ENCODE measurements around the gene AHRR.
A peak's percentile ranks its signal among the peaks of the same experiment; 100 is the strongest.

The AHRR gene

DNA sequence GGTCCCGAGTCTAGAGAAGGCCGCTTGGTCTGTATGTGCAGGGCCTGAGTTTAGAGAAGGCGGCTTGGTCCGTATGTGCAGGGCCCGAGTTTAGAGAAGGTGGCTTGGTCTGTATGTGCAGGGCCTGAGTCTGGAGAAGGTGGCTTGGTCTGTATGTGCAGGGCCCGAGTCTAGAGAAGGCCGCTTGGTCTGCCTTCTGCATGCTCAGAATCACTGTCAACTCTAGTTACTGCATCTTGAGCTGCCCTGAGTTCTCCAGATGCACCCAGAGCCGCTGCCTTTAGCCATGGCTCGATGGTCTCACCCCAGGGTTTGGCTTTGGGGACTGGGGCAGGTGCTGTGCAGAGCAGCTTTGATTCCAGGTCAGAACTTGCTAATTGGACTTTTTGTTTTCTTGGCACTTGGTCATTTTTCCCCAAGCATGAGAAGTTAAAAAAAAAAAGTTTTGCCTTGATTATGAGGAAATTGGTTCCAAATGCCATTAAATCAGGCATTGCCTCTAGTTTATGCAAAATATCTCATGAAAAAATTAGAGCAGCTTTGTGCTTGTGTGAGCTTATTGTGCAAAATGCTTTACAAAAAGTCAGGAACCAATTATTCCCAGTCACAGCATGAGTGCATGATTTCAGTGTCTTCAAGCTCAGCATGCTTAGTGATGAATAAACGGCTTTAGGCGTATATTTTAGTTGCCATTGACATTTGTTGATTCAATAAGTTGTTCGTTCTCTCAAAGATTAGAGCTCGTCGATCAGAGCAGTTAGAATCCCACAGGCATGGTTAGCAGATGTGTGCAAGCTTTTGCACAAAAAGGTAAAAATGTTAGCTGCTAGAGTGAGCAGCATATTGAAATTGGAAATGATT is 96.0 kb downstream of the AHRR start:
- DNase-seq: no peak

DNA sequence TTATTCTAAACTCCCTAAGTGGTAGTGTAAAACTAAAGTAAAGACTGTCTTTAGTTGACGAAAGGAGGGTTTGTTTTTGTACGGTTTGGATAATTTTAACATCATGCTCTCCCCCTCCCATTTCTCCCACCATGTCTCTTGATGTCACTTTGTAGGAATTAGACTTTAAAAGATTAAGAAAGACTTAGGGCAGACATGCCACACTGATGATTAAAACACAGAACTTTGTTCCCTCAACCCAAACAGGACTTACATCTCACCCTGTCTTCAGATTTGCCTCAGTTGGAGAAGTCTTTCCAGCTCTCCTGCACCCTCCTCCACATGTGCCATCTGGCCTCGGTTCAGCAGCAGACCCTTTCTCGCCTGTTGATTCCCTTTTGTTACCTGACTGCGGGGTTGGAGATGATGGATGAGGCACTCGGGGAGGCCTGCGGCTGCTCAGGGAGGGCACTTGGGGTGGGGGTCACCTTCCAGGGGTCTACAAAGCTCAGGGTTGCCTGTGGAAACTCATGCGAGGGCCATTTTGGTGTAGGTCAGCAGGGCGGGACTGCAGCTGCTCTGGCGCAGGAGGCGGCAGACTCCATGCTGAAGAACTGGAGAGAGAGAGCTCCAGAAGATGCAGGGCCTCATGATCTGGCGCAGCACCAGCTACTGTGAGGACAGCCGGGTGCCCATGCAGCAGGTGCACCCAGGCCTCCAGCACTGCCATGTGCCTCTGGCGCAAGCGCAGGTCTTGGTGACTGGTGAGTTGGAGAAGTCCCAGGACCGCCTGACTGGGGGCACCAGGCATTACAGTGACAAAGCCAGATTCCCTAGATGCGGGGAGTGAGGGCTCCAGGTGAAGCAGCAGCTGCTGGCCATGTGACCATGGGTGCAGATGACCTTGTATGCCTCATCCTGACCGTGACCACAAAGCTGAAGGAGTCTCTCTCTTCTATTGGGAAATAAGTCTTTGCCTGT is 96.9 kb downstream of the AHRR start:
- DNase-seq: no peak

DNA sequence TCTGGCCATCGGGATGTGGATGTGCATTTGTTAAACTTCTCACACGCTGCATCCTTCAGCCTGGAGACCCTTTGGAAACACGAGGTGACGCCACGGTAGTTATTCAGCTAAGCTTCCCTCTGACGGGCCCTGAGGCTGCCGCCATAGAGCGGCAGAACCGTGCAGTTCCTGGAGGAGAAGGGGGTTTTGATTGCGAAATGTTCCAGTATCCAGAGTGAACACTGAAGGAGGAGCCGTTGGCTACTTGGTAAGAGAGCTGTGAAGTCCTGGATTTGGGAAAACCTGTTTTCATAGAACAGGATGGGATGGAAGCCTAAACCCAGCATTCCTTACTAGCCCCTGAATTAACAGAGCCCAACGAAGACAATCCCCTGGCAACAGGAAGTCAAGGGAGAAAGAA is 98.5 kb downstream of the AHRR start:
- DNase-seq: no peak

DNA sequence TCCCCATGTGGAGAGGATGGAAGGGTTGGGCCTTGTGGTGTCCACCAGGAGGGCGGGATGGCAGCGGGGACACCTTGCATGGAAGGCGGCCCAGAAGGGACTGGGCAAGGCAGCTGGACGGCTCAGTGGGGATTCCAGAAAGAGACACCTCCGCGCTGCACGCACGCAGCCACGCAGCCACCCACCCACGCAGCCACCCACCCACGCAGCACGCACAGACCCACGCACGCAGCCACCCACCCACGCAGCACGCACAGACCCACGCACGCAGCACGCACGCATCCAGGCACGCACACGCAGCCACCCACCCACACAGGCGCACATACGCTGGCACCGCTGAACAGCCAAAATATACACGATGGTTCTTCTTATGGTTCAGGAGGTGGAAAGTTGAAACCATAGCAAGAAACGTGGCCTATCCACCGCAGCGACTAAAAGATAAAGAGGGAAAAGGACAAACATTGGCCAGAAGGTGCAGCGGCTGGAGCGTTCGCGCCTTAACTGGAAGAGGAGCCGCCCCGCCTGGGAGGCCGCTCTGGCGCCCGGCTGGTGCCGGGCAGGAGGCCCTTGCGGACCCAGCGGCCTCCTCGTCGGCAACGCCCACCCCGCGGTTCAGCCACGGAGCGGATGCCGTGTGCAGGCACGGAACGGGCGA is 99.2 kb downstream of the AHRR start:
- DNase-seq: no peak

DNA sequence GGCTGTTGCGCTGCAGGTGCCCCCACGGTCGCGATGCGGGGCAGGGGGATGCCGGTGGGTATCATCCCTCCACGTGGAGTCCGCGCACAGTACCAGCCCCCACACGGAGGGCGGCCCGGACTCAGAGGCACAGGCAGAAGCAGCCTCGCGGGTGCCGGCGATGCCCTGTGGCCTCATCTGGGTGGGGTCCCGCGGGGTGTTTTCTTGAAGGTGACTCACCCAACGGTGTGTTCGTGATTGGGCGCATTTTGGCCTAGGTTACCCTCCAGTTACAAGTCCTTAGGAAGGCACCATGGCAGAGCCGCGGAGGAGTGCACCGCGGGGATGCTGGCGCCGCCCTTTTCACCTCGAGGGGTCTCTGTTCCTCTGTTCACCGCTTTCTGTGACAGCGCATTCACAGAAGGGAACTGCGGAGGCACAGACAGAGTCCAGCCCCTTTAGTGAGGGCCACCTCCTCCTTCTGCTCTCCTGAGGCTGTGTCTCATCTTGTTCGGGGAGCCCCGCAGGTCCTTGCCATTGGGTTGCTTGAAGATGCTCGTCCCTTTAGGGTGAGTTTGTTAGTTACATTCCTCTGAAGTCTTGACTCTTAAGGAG is 99.9 kb downstream of the AHRR start:
- DNase-seq: no peak

DNA sequence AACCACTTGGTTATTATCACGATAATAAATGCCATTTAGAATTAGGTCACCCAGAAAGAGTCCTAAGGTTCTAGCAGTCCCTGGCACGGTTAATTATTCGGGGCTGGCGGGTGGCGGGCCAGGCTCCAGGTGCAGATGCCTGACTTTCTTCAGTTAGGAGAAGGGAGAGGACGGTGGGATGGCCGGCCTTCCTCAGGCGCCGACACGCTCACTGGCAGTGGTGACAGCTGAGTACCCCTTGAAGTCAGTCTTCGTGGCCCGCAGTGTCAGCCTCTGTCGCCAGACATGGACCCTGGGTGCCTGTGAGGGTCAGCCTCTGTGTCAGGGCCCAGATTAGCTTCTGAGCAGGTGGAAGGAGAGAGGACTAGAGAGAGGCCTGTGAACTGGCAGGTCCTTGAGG is 100.4 kb downstream of the AHRR start:
- no peak for DNase-seq

DNA sequence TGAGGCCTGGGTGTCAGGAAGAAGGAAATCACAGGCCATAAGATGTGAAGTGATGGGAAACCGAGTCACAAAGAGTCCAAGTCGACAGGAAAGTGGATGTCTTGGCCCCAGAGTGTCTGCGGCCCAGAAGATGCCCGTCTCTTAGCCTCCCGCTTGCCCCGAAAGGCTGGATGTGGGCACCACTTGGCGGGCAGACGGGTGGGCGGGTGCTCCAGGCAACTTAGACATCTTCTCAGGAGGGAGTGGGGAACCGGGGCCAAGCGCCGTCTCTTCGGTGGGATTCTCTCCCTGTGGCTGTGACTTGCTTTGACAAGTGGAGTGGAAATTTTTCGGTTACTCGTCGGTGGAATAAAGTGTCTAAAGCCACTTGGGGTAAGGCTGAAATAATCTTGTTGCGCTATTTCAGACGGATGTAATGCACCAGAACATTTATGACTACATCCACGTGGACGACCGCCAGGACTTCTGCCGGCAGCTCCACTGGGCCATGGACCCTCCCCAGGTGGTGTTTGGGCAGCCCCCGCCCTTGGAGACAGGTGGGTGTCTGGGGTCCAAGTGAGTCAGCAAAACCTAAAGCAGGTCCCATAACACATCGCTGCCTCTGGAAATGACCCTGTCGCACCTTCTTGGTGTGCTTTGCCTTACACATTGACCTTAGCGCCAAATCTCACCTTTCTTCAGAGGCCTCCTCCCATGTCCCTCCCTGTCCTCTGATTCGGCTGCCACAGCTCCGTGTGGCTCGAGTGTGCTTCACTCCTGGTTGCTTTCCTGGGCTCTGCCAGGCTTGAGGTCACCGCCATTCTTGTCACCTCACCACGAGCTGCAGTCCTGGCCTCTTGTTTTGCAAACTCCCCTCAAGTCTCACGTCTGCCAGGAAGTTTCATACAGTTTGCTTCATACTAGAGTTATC is 101.1 kb downstream of the AHRR start:
- no peak for DNase-seq

DNA sequence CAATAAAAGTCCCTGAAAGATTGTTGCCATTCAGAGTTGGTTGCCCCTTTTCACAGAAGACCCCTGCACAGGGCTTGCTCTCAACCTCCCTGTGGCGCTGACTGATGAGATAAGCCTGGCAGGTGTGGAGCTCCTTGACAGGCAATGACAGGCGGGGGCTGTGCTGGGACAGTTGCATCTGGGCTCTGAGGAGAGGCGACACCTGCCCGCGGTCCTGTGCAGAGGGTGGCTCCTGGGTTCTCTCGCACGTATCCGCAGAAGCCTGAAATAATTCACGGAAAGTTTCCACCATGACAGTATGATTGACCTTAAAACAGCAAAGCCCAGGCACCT is 101.7 kb downstream of the AHRR start:
- DNase-seq: no peak

DNA sequence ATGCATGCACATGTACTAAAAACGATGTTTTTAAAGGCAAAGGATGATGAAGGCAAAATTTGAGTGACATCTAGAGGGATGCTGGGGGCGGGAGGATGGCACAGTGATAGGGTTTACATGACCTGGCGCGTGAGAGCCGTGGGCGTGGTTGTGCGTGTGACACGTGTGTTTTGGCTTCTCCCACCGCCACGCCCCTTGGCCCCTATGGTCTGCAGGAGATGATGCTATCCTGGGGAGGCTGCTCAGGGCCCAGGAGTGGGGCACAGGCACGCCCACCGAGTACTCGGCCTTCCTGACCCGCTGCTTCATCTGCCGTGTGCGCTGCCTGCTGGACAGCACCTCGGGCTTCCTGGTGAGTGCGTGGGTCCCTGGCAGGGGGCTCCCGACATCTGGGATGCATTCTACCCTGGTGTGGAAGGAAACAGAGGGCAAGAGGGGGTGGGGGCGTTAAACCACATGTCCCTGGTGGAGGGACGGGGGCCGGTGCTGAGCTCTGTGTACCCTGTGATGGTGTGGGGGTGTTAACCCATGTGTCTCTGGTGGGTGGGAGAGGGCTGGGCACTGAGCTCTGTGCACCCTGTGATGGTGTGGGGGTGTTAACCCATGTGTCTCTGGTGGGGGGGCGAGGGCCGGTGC is 102.2 kb downstream of the AHRR start:
- DNase-seq: no peak

DNA sequence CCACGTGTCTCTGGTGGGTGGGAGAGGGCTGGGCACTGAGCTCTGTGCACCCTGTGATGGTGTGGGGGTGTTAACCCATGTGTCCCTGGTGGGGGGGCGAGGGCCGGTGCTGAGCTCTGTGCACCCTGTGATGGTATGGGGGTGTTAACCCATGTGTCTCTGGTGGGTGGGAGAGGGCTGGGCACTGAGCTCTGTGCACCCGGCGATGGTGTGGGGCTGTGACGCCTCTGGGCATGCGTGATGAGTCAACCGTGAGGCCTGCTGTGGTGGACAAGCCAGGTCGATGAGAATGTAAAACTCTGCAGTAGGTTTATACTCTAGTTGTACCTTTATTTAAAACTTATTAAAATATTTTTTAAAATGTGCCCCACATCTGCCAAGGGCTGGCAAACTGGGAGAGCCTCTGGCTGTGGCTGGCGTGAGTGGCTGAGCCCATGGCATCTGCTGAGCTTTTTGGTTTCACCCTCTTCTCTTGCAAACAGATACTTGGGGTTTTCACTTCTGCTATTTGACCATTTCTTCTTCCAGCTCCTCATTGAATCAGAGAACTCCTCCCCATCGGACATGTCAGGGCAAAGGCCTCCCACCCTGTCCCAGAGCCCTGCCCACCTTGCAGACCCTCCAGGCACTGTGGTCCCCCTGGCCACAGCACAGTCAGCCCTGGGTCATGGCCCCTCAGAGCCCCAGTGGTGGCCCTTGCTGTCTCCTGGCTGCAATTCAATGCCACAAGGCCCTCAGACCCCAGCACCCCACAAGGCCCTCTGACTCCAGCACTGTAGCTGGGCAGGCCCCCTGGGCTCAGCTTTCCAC is 103.0 kb downstream of the AHRR start:
- no peak for DNase-seq

DNA sequence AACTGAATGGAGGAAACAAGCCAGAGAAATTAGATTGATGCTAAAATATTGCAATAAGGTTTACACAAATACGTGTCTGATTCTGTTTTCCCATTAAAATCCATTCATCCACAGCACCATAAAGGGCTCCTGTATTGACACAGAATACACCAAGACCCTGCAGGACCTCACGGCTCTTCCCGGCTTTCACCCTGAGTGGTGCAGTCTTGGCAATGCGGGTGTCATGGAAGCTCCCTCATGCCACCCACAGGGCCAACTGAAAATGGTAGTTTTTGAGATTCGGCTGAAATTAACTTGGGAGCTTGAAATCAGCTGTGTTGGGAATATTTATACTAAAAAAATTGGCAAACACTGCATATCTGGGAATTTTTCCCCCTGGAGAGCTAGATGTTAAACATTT is 104.2 kb downstream of the AHRR start:
- no peak for DNase-seq

DNA sequence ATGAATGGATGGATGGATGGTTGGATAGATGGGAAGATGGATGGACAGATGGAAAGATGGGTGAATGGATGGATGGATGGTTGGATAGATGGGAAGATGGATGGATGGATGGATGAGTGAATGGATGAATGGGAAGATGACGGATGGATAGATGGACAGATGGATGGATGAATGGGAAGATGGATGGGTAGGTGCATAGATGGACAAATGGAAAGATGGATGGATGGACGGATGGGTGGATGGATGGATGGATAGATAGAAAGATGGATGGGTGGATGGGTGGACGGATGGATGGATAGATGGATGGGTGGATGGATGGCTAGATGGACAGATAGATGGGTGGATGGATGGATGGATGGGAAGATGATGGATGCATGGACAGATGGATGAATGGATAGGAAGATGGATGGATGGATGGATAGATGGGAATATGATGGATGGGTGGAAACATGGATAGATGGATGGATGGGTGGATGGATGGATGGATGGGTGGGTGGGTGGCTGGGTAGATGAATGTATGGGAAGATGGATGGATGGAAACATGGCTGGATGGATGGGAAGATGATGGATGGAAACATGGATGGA is 105.0 kb downstream of the AHRR start:
- no peak for DNase-seq

DNA sequence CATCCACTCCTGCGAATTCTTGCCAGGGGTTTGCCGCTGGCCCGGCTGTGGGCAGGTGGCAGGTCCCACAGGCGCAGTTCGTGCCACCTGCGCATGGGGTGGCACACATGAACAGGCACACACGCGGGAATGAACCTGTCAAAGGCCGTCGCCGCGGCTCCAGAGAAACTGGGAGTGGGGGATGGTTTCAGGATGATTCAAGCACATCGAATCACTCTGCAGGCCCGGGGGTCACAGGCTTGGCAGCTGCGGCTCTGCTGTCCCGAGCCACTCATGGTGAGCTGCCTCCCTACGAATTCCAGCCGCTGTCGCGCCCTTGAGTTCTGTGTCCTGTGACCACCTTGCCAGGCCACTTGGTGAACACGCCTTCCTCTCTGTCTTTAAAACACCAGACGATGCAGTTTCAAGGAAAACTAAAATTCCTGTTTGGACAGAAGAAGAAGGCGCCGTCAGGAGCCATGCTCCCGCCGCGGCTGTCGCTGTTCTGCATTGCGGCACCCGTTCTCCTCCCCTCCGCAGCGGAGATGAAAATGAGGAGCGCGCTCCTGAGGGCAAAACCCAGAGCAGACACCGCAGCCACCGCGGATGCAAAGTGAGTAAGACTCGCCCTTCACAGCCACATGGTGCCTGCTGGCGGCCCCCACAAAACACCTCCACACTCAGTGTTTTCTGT is 106.0 kb downstream of the AHRR start:
- no peak for DNase-seq

DNA sequence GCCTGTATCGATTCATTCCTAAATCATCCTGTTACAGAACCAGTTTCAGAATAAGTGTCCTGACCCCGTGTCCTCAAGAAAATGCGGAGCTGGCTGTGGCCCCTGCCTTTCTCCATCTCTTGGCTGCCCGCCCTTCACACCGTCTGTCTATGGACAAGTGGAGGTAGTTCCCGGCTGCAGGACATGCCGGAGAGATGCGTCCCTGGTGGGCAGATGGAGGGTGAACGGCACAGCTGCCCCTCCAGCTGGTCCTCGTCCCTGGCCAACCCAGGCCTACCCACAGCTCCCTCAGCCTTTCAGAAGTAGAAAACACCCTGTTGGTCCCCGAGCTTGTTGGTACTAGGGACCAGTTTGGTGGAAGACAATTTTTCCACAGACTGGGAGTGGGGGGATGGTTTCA is 106.7 kb downstream of the AHRR start:
- DNase-seq: peak; percentile 84

DNA sequence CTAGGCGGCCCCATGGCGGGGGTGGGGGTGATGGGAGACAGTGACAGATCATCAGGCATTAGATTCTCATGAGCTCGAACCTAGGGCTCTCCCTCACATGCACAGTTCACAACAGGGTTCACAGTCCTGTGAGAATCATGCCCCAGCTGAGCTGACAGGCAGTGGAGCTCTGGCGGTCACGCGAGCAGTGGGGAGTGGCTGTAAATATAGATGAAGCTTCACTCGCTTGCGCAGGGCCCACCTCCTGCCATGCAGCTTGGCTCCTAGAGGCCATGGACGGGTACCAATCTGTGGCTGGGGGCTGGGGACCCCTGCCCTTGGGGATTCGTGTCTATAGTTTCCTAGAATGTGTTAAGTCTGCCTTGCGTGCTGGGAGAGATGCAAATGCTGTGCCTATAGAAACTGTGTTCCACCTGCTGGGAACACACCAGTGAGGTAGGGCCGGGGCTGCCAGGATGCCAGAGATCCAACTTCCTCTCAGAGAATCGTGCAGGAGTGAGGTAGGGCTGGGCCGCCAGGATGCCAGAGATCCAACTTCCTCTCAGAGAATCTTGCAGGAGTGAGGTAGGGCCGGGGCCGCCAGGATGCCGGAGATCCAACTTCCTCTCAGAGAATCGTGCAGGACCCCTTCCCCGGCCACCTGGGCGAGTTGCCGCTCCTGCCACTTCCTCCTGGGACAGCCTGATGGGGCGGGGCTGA is 107.4 kb downstream of the AHRR start:
- no peak for DNase-seq

DNA sequence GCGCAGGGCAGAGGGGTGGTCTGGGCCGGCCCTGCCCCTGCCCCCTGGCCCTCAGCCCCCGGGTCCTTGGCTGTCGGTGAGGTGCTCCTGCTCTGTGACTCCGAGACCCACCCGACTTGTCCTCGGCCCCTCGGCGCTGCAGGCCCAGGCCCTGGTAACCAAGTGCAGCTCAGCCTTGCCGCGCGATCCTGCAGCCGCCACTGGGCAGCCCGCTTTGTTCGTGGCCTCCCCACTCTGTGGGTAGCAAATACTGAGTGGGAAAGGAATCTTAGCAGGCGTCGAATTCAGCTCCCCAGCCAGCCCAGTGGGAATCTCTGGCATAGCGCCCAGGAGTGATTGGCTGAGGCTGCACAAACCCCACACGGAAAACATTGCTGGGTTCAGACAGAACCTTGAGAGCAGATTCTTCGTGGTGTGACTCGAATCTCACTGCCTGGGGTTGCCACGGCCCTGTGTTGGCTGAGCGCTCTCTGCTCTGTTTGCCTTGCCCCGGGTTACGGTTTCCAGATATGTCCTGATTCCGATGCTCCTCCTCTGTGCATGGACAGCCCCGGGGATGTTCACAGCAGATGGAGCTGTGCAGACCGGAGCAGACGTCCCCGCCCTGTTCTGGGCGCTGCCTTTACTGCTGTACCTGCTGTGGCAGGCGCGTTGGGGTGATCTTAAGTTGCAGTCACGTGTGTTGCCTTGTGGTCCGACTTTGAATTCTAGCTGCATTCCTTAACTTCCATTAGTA is 108.1 kb downstream of the AHRR start:
- DNase-seq: no peak

DNA sequence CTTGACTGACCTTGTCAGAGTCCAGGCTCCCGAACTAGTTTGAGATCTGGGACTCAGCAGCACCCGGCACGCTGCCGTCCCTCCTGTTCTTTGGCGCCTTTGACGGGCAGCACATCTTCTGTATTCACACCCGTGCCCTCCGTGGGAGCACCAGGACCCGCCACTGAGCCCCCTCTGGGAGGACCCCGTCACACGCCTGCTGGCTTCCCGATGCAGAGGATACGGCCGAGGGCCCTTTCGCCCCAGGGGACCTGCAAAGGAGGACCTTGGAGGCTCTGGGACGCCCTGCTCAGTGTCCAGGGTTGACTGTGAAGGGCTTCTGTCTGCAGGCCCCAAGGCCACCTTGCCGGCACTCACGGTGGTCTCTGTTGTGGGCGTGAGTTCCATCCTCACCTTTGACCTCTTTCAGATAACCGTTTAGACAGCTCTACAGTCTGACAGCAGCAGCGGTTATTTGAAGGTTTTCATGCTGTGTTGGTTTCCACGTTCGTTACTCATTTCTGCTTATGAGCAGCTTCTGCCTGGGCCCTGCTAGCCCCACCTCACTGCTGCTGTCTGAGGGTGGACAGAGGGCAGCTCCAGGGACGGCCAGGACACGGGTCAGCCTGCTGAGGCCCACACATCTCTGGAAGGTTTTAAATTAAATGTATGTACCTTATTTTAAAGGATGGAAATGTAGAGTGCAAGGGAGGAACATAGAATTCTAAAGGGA is 108.9 kb downstream of the AHRR start:
- DNase-seq: no peak
